NCI-H774 (cell line): Measurements from ENCODE around the gene AK4.
A peak's percentile ranks its signal among the peaks of the same experiment; 100 is the strongest.

Source experiments
- DNase-seq: peaks from one replicate; lab custom pipeline; 2025; lab: John Stamatoyannopoulos, UW

AK4 gene

GRCh38 chr1:65250826-65251225 is 102.8 kb downstream of the AK4 start:
- DNase-seq, result no peak

GRCh38 chr1:65253800-65254319 is 105.9 kb downstream of the AK4 start:
- no peak for DNase-seq

- DNase-seq, result peak; percentile 80
These were observed 106.5 kb downstream of the AK4 start for GRCh38 chr1:65254320-65255034.

- no peak for DNase-seq
These were observed 107.1 kb downstream of the AK4 start for GRCh38 chr1:65255035-65255655.

DNA sequence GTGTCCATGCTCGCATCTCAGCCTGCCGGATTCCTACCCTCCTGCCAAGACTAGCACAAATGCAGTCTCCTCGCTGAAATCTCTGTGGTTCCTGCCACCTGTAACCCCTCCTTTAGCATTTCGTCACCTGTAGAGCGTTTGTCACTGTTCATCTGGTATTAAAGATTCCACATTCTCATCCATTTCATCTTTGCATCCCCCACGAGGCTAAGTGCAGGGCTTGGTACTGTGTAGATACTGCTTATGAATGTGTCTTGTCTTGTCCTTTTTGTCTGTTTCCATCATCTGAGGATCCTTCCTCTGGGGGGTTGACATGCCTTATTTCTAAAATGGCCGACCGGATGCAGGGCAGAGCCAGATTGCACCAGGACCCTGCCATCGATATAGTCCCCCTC is 107.7 kb downstream of the AK4 start:
- DNase-seq, result no peak

DNA sequence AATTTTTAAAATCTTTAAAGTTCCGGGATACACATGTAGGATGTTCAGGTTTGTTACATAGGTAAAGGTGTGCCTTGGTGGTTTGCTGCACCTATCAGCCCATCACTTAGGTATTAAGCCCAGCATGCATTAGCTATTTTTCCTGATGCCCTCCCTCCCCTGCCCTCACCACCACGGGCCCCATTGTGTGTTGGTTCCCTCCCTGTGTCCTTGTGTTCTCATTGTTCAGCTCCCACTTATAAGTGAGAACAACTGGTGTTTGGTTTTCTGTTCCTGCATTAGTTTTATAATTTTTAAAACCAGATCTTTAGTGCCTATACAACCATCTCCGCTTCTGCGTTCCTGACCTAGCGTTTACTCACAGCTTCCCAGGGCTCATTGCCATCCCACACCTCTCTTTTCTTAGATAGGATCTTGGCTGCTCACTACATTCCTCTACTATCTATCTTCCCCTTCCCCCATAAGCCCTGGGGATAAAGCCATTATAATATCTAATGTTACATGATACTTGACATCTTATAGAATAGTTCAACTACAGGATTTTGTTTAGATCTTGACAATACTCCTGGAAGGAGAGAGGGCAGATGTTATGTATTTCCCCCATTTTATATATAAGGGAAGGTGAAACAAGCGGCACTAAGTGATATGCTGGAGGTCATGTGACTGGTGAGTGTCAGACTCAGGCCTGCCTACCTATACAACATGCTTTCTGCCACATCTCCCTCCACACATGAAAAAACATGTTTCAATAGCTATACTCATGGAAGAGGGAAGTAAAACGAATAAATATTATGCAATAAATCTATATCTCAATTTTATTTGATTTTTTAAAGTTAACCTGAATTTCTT is 109.1 kb downstream of the AK4 start:
- no peak for DNase-seq

- no peak for DNase-seq
These were observed 110.1 kb downstream of the AK4 start for GRCh38 chr1:65258106-65258505.

DNA sequence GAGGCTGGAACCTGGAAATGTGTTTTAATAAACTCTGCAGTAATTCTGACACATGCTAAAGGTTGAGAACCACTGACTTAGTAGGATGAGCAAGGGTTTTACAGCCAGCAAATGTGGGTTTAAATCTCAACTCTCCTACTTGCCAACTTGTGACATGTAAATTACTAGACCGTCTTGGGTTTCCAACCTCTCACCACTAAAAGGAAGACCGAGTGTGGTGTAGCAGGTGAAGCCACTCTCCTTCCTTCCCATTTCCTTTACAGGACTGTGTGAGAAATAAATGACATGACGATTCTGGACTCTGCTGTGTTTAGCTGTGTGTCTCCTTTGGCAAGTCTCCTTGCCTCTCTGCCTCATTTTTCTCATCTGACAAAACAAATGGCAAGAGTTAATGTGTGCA is 111.8 kb downstream of the AK4 start:
- no peak for DNase-seq

DNA sequence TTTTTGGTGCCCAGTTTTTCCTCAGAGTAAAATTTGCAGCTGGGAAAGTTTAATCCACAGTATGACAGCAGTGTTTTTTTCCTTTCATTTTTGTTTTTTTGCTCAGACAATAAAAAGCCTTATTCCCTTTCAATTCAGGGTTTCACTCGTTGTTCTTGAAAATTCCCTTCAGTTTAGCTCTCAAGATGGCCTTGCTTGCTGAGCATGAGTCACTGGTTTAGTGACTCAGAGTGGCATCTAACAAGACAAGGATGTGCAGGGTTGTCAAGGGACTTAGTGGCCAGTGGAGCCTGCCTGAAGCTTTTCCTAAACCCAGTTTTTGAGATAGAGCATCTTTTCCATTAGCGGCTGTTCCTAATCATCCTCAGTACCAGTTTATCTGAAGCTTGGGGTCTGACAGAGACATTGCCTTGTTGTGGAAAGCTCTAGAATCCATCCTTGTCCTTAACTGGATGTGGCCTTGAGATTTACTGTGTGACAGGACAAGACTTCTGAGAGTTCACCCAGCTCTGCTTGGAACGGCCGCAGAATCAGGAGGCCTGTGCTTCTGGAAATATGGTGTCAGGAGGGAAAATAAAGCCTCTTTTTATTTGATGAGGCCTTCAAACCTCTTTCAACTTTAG is 113.0 kb downstream of the AK4 start:
- DNase-seq, result no peak

DNA sequence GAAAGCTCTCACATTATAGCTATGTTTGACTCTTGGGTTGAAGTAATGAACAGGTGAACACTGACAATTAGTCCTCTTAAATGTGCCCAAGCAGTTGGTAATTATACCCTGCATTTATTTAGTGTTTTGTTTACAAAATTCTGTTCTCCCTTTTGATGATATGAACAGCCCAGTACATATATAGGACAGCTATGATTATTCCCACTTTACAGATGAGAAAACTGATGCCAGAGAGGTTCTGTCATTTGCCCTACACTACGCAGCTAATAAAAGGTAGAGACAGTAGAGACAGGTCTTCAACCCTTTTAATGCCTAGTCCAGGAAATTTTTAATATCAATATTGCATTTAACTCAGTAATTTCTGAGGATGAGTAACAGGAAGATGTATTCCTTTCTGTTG is 115.3 kb downstream of the AK4 start:
- DNase-seq, result no peak

GRCh38 chr1:65264197-65264929 is 116.4 kb downstream of the AK4 start:
- DNase-seq, result no peak

DNA sequence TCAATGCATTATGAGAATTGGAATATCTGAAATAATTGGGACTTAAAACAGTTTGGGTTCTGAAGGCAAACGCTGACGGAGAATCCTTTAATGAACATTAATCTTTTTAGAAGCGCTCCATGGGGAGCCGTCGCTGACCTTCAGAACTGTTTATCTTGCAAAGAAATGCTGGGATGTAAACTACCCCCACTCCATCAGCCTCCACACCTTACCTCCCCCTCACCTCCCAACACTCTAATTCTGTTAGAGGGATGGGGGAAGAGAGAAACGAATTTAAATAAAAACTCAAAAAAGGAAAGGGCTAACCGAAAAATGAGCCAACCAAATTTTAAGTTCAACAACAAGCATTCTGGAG is 117.3 kb downstream of the AK4 start:
- DNase-seq, result no peak

DNA sequence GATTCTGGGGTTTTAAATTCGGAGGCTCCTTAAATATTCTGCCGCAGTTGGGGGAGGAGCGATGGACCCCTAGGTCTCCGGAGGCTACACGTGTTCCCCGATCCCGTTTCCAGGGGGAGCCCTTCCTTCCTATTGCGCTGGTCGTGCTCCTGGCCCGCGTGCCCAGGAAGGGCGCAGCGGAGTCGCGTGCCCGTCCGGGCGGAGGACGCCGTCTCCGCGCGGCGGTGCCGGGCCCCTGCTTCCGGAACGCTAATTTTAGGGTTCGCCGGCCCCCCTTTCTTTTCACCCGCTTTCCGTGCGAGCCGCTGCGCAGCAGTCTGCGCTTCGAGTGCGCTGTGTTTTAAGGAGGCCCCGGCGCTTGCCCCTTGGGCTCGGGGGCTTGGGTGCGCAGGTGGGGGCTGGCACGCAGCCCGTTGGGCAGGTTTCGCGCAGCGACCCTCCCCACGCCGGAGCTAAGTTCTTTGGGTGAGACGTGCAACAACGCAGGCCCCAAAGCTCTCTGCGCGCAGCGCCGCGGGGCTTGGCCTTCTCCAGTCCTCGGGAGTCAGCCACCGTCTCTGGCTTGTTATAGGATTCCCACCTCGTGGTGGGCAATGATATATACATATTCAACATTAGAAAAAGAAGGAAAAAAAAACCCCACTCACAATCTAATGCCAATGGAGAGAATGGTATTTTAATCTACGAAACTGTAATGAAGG is 117.8 kb downstream of the AK4 start:
- no peak for DNase-seq

- DNase-seq, result no peak
These were observed 118.5 kb downstream of the AK4 start for GRCh38 chr1:65266476-65266875.

DNA sequence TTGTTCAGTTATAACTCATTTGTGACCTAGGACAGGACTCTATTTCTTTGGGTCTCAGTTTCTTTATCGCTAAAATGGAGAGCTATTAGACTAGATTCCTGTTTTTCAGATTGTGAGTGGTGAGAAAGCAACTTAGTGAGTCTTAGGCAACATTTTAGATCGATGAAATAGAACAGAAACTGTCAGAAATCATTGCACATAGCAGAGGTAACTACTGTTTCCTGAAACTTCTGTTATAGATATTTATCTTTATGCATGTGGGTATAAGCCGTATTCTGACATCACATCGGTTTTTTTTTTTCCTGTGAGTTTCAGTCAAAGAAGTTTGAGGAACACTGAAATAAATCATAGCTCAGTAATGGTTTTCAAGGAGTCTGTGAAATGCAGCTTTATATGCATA is 119.3 kb downstream of the AK4 start:
- DNase-seq, result no peak

DNA sequence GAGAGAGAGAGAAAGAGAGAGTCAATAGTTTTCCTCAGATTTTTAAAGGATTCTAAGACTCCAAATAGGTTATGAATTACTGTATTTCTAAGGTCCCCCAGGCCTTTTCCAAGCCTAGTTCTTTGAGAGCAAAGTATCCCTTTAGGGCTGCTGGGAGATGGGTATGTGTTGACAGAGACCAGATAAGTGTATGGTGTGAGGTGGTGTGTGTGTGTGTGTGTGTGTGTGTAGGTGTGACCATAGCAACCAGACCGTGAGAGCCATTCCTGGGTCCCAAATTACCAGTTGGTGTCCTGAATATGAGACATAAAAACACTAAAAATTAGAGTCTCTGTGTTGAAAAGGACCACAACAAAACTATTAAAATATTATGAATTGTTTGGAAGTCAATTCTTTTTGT is 119.7 kb downstream of the AK4 start:
- no peak for DNase-seq

DNA sequence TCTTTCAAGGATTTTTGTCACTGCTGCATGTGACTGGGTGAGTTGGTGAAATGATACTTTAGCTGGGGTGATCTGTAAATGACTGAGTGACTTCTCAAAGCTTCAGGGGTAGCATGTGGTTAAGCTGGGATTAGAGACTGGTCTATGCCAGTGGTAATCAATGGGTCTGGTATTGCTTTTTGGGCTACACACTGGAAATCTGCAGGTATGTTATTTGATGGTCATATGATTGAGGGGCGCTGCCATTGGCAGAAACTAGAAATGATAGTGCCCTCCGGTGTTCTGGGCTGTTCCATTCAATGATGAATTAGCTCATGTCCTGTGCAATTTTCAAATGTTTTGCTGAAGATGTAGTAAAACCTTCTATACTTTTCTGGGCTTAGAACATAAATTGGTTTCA is 121.6 kb downstream of the AK4 start:
- DNase-seq, result no peak

- DNase-seq, result no peak
These were observed 128.4 kb downstream of the AK4 start for GRCh38 chr1:65276197-65276939.

- no peak for DNase-seq
These were observed 129.8 kb downstream of the AK4 start for GRCh38 chr1:65277605-65278347.
